SH-SY5Y (cell line): ENCODE results near the gene PHKG1.

ENCODE experiments used
- GATA2 ChIP-seq: IDR thresholded peaks from 2 replicates; pipeline ENCODE4 v1.6.1; 2011; ENCODE audit warnings: mild to moderate bottlenecking, low read depth, low read length
- GATA3 ChIP-seq: IDR thresholded peaks from 2 replicates; pipeline ENCODE4 v1.6.1; 2011; ENCODE audit warnings: low read depth, mild to moderate bottlenecking, low read length, moderate library complexity

The PHKG1 gene

DNA sequence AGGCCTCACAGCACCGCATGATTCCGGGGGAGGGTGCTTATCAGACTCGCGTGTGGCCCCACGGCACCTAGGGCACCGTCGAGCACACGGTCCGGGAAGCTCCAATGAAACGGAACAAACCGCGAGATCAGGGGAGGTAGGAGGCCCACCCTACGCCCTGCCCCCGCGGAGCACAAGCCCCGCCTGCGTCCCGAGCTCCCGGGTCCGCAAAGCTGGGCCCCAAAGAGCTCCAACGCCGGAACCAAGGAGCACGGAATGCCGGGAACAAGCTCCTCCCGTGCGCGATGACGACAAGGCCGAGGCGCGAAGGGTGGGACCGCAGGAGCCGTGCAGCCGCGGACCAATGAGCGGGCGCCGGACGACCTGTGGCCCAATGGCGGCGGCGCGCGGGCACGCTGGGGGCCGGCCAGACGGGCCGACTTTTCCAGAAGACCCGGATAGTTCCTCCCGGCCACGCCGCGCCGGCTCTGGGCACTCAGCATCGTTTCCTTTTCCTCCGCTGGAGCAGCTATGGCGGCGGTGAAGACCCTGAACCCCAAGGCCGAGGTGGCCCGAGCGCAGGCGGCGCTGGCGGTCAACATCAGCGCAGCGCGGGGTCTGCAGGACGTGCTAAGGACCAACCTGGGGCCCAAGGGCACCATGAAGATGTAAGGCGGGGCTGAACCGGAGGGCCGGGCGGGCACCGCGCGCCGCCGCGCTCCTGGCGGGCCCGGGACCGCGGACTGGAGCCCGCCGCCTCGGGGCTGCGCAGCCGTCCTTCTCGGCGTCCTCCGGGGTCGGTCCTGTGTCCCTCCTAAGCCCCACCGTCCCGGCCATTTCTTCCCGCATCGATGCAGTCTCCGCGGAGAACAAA, 41.2 kb downstream of the PHKG1 start, which contains the start of the genes CCT6A and PSPH:
Gene CCT6A, plus strand, starts transcription at position 427 of the 853 bp plus-strand sequence. Its CDS starts 84 bp downstream, at position 511.
Gene PSPH, minus strand, starts transcription at position 106 of the 853 bp plus-strand sequence. CDS start 30,232 bp downstream, outside the sequence.
- TF ChIP-seq GATA3 = no peak
- peak; percentile 44 for TF ChIP-seq GATA2

DNA sequence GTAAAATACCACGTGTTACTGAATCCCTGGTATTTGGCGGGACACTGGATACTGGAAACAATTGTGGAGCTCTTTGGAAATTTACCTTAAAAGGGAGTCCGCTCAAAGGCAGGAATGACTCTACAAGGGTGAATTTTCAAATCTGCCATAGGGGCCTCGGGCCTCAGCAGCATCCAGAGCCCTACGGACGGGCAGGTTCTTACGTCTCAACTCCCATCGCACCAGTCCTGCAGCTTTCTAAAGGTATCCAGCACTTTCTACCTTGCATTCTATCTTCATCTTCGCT, 41.8 kb downstream of the PHKG1 start:
- TF ChIP-seq GATA3 (no peak), GATA2 (no peak)

DNA sequence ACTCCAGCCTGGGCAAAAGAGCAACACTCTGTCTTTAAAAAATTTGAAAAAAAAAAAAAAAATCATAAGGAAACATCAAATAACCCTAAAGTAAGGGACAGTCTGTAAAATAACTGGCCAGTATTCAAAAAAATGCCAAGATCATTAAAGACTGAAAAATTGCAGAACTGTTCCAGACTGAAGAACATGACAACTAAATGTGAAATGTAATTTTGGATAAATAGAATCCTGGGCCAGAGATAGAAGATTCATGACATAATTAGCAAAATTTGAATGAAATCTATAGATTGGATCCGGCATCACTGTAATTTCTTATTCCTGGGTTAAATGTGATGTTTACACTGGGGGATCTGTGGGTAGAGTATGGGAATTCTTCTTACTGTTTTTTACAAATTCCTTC, 44.5 kb downstream of the PHKG1 start:
- no peak for TF ChIP-seq GATA2
- TF ChIP-seq GATA3 = no peak

DNA sequence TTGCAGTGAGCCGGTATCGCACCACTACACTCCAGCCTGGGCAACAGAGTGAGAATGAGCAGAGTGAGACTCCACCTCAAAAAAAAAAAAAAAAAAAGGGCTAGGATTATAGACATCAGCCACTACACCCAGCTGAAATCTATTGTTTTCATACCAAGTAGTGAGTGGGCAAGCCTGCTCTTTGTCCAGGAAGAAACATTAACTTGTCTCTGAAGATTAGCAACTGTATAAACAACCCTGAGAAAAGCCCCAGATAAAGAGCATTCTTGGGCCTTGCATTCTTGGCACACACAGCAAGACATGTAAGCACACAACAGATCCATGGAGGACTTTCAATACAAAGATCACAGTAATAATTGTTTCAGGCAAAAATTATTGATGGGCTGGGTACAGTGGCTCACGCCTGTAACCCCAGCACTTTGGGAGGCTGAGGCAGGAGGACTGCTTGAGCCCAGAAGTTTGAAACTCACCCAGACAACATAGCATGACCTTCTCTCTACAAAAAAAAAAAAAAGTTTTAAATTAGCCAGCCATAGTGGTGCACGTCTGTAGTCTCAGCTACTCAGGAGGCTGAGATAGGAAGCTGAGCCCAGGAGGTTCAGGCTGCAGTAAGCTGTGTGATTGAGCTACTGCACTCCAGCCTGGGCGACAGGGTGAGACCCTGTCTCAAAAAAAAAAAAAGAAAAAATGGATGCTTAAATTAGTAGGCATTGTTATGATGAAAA, 45.9 kb downstream of the PHKG1 start:
- TF ChIP-seq GATA3 (no peak), GATA2 (no peak)

DNA sequence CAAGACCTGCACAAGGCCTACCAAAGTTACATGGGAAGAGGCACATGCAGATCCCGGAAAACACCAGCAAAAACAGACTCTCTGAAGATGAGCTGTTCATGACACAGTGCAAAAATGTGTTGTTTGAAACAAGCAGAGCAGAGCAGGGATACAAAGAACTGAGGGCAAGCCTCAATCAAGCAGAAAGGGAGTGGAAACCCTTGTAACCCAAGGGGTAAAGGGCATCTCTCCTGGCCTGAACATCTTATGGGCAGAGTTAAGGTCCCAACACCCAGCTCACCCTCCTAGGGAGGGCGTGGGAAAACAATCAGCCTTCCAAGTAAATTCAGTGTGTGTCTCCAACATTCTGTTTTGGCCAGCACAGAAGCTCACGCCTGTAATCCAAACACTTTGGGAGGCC, 52.0 kb downstream of the PHKG1 start:
- TF ChIP-seq GATA2 (no peak), GATA3 (no peak)

DNA sequence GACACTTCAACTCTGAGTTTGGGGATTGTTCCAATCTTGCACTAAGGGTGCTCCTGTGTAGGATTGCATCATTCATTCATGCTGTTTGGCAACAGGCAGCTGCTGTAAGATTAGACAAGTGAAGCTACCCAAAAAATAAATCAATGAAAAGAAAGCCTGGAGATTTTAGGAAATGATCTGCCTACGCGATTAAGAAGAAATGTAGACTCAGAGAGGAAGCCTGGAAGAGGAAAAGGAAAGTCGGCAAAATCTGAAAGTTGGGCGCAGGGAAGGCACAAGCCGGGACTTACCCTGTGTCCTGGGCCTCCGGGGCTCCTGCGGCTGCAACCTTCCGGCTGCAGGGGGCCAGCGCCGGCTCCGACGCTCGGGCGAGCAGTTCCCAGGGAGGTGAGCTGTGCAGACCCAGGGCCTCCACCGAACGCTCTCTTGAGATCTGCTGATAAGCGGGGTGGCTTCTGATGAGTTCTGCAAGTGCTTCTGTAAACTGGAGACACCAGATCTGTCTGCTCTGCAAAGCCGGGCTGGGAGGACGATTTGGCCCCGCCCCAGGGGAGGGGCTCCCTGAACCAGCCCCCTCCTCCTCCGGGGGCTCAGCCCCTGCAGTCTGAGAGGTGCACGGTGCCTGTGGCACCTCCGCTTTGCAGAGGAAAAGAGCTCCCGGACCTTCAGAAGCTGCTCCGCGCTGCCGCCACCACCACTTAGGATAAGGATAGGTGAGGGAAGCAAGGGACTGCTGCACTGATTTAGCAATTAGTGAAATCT, 58.9 kb downstream of the PHKG1 start:
- TF ChIP-seq GATA2 (peak; percentile 99), GATA3 (peak; percentile 93)

DNA sequence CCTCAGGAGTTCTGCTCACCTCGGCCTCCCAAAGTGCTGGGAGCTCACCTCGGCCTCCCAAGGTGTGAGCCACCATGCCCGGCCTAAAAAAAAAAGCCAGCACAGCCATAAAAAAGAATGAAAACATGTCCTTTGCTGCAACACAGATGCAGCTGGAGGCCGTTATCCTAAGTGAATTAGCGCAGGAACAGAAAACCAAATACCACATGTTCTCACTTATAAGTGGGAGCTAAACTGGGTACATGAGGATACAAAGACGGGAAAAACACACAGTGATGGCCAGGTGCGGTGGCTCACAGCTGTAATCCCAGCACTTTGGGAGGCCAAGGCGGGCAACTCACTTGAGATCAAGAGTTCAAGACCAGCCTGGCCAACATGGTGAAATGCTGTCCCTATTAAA, 62.4 kb downstream of the PHKG1 start:
- TF ChIP-seq GATA3 (no peak), GATA2 (no peak)
